Transverse colon (tissue), 4 donors: ENCODE data around the gene ATG2A. TPM values are rescaled to one million over a fixed set of nuclear protein-coding genes. Genes with fewer than 3 reads are reported as not detected.

Source experiments
- DNase-seq: peaks from one replicate; pipeline ENCODE4 v3.0.0-alpha.2; 2019
- H3K27ac ChIP-seq, 4 donors: fragments of 200-600 bp; sonication (generic); 2 replicates each; pipeline ENCODE4 v1.5.1; 2016 to 2018; ENCODE audit warnings: inconsistent platforms in 4 of 4
- H3K27me3 ChIP-seq: fragments of 200-600 bp; sonication (generic); 2 replicates; pipeline ENCODE4 v1.5.1; 2017; ENCODE audit warnings: inconsistent platforms
- H3K36me3 ChIP-seq, 4 donors: fragments of 200-600 bp; sonication (generic); 2 replicates each; pipeline ENCODE4 v1.5.1; 2017 to 2019; ENCODE audit warnings: inconsistent platforms in 4 of 4
- H3K4me1 ChIP-seq, 4 donors: fragments of 200-600 bp; sonication (generic); 2 replicates each; pipeline ENCODE4 v1.5.1; 2017 to 2020; ENCODE audit warnings: inconsistent platforms in 4 of 4
- H3K4me3 ChIP-seq, 4 donors: fragments of 200-600 bp; sonication (generic); 1 replicate in 1 of 4; 2 replicates in 3 of 4; pipeline versions ENCODE4 v1.5.1 to v1.6.1; 2017 to 2019; ENCODE audit warnings: inconsistent platforms in 4 of 4
- H3K9me3 ChIP-seq, 2 donors: fragments of 200-600 bp; sonication (generic); 2 replicates each; pipeline ENCODE4 v1.5.1; 2017 to 2019; ENCODE audit warnings: inconsistent platforms in 2 of 2
- EP300 ChIP-seq: sonication (generic); formaldehyde crosslinking; IDR thresholded peaks from one replicate; pipeline ENCODE4 v1.6.1; 2017; ENCODE audit warnings: antibody characterized with exemption, low read depth
- POLR2A ChIP-seq: fragments of 450-650 bp; IDR thresholded peaks from one replicate; pipeline ENCODE4 v1.6.1; 2016; ENCODE audit warnings: antibody characterized with exemption, mild to moderate bottlenecking, moderate library complexity
- POLR2AphosphoS5 ChIP-seq, 3 donors: sonication (generic); formaldehyde crosslinking; IDR thresholded peaks; one replicate each; pipeline ENCODE4 v1.6.1; 2016; ENCODE audit warnings: antibody characterized with exemption in 3 of 3
- WGBS, 2 donors: methylation state at CpG; one replicate each; pipeline ENCODE4 v1.1.5; 2018; ENCODE audit warnings: low coverage in 1 of 2; 5-methylcytosine and 5-hydroxymethylcytosine counted together
- in situ Hi-C, 4 donors: fragments of 200-750 bp; cut with MboI; loops; one replicate each; pipeline versions ENCODE4 v1.15.0 to v1.15.1; 2017; ENCODE audit warnings: low sequenced_read_pairs in 3 of 4, low pct_ligation_motif_present in 1 of 4, low pct_unique_long_range_greater_than_20kb in 1 of 4
- intact Hi-C: fragments of 100-400 bp; cut with DNase I; formaldehyde crosslinking; loops from one replicate; pipeline ENCODE4 v1.15.1; 2023; ENCODE audit warnings: low total_unique reads
- total RNA-seq, 4 donors: library from RNA; depleted of rRNA; stranded (reverse); fragments of >200 nt; gene quantifications; one replicate each; pipeline ENCODE4 v1.1.0, GENCODE V29; 2016
- TF ChIP-seq, protein P1 (sequence below), 5 experiments: fragments of 200-600 bp in 3 of 5; fragments of 450-650 bp in 2 of 5; sonication (generic) in 3 of 5; IDR thresholded peaks; 1 replicate in 2 of 5; 2 replicates in 3 of 5; pipeline ENCODE4 v1.5.1; 2016 to 2017; ENCODE audit warnings: antibody characterized with exemption in 5 of 5, inconsistent platforms in 3 of 5, mild to moderate bottlenecking in 2 of 5, moderate library complexity in 1 of 5

ATG2A gene
- total RNA-seq, 4 donors from 2014 or later = 30.1 to 82.3 (median 46.4) TPM

DNA sequence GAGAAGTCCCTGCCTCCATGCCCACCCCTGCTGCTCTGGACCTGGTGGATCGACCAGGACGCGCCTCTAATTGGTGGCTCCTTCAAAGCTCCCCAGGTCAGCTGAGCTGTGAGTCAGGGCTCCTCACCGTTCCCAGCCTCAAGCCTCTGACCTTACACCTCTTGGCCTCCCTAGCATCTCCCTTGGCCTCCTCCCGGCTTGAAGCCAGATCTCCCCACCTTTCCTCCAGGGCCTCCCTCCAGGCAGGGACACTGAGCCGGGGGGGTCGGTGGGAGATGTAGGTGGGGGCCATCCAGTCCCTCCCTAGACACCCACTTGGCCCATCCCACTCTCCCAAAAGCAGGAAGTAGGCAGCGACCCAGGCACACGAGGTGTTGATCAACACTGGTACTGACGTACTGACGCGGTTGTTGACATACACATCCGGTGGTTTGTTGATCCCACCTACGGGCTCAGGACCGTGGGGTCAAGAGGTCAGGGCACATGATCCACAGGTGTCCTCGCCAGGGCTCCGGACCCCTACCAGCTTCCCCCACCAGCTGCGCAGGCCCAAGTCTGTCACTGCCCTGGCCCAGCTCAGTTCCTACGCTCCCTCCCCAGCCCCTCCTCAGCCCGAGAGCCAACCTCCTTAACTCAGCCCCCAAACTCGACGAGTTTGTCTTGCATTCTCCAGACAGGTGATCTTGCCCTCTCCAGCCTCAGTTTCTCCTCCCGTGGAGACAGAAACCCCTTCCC is 802 bp downstream of the ATG2A start:
- H3K27ac ChIP-seq = peak overlapping the region; percentile 86 to 93 (median 88)
- TF ChIP-seq EP300 (no peak), POLR2AphosphoS5 (IDR thresholded peaks at IDR 0.05) (peak in 1 of 3 donors; percentile 8)
- in situ Hi-C loops = no loop called here
- no peaks in the 10 kb centered on the region for H3K27me3 ChIP-seq
- H3K4me3 ChIP-seq = peak overlapping the region; percentile 79 to 92 (median 86)
- 9% methylated on average over 23 of the region's 23 CpGs; no CpG with 5 or more reads in 1 of the 2 donors for WGBS, 2 donors
- DNase-seq = peak; percentile 56
- peaks cover 14 to 27% (median 24%) of the 10 kb centered on the region in 4 donors for H3K4me1 ChIP-seq
- peaks cover 0 to 21% (median 8%) of the 10 kb centered on the region in 4 donors for H3K36me3 ChIP-seq
- no peaks in the 10 kb centered on the region for H3K9me3 ChIP-seq
- intact Hi-C loops = no loop called here

DNA sequence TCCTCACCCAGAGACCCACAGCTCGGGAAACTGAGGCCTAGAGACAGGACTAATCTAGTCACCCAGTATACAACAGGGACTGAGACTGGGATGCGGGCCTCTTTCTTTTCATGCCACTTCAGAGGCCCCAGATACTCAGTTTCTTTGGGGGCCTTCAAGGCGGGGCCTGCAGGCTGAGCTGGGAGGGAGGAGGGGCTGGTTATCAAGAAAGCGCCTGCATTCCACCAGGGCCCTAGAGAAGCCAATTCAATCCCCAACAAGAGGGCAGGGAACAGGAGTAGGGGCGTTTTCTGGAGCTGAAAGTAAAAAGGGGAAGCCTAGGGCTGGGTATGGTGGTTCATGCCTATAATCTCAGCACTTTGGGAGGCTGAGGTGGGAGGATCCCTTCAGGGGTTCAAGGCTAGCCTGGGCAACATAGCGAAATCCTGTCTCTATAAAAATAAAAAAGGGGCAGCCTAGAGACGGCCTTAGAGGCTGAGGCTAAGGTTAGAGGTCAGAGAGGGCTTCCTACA is 1.6 kb downstream of the ATG2A start:
- peaks cover 14 to 27% (median 24%) of the 10 kb centered on the region in 4 donors for H3K4me1 ChIP-seq
- H3K36me3 ChIP-seq = peaks cover 0 to 26% (median 12%) of the 10 kb centered on the region in 4 donors
- H3K27ac ChIP-seq = peak overlapping the region in 2 of 4 donors; percentile 88 to 93
- no peaks in the 10 kb centered on the region for H3K9me3 ChIP-seq
- TF ChIP-seq POLR2A (no peak), POLR2AphosphoS5 (IDR thresholded peaks at IDR 0.05) (no peak)
- in situ Hi-C loops (no loop called here), intact Hi-C loops (no loop called here)
- H3K27me3 ChIP-seq = no peaks in the 10 kb centered on the region
- DNase-seq = no peak
- peak overlapping the region in 1 of 4 donors; percentile 92 for H3K4me3 ChIP-seq
- 80% methylated on average over 2 to 7 of the region's 7 CpGs for whole genome bisulfite sequencing, 2 donors

DNA sequence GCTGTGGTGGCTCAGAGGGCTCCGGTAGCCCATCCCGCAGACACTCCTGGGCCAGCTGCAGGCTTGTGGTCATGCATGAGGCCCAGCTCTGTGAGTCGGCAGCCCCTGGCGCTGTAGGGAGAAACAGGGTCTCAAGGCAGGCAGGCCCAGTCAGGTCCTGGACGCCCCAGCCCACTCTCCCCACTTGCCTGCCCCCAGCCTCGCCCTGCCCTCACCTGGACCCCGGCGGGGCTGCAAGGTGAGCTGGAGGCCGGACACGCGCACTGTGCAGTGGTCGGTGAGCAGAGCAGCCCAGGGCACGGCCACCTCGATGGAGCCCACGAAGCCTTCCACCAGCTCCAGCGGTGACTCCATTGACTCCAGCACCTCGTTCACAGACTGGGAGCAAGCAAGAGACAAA is 2.9 kb downstream of the ATG2A start:
- no peak for TF ChIP-seq POLR2A
- in situ Hi-C loops (no loop called here), intact Hi-C loops (no loop called here)
- no peak for DNase-seq
- peaks cover 0 to 37% (median 13%) of the 10 kb centered on the region in 4 donors for H3K36me3 ChIP-seq
- H3K9me3 ChIP-seq = no peaks in the 10 kb centered on the region
- H3K4me3 ChIP-seq = no peak overlapping the region
- no peaks in the 10 kb centered on the region for H3K27me3 ChIP-seq
- peaks cover 14 to 27% (median 24%) of the 10 kb centered on the region in 4 donors for H3K4me1 ChIP-seq
- no peak overlapping the region for H3K27ac ChIP-seq
- 97% methylated on average over 10 of the region's 17 CpGs; no CpG with 5 or more reads in 1 of the 2 donors for WGBS, 2 donors

DNA sequence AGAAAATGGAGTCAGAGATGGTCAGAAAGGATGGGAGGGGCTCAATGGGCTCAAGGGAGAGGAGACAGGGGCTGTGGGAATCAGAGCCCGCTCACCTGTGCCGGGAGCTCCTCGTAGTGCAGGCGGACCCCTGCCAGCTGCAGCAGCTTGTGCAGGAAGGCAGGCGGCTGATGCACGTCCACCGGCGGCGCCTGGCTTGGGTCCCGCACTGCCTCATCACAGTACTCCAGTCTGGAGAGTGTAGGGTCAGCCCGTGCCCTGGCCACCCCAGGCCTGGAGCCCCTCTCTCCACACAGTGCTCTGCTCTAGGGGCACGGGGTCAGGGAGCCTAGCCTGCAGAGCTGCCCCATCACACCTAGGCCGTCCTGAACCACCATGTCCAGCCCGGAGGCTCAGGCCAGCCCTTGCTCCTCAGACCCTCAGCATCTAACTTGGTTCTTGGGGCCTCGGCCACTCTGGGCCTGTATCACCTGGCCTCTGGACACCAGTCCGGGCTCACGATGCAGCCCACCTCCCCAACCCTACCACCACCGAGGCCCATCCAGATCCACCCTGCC is 3.8 kb downstream of the ATG2A start:
- no peak for TF ChIP-seq POLR2AphosphoS5 (IDR thresholded peaks at IDR 0.05)
- TF ChIP-seq, protein P1, sequence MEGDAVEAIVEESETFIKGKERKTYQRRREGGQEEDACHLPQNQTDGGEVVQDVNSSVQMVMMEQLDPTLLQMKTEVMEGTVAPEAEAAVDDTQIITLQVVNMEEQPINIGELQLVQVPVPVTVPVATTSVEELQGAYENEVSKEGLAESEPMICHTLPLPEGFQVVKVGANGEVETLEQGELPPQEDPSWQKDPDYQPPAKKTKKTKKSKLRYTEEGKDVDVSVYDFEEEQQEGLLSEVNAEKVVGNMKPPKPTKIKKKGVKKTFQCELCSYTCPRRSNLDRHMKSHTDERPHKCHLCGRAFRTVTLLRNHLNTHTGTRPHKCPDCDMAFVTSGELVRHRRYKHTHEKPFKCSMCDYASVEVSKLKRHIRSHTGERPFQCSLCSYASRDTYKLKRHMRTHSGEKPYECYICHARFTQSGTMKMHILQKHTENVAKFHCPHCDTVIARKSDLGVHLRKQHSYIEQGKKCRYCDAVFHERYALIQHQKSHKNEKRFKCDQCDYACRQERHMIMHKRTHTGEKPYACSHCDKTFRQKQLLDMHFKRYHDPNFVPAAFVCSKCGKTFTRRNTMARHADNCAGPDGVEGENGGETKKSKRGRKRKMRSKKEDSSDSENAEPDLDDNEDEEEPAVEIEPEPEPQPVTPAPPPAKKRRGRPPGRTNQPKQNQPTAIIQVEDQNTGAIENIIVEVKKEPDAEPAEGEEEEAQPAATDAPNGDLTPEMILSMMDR (IDR thresholded peaks at IDR 0.05) = no peak
- no peak for TF ChIP-seq EP300
- no peak for TF ChIP-seq POLR2A
- Histone ChIP-seq H3K27me3 (no peaks in the 10 kb centered on the region), H3K4me1 (peaks cover 12 to 21% (median 20%) of the 10 kb centered on the region in 4 donors), H3K4me3 (no peak overlapping the region), H3K36me3 (peaks cover 0 to 45% (median 16%) of the 10 kb centered on the region in 4 donors), H3K9me3 (no peaks in the 10 kb centered on the region), H3K27ac (no peak overlapping the region)
- 93% methylated on average over 18 of the region's 18 CpGs; no CpG with 5 or more reads in 1 of the 2 donors for WGBS, 2 donors
- intact Hi-C loops (no loop called here), in situ Hi-C loops (no loop called here)
- DNase-seq = no peak

DNA sequence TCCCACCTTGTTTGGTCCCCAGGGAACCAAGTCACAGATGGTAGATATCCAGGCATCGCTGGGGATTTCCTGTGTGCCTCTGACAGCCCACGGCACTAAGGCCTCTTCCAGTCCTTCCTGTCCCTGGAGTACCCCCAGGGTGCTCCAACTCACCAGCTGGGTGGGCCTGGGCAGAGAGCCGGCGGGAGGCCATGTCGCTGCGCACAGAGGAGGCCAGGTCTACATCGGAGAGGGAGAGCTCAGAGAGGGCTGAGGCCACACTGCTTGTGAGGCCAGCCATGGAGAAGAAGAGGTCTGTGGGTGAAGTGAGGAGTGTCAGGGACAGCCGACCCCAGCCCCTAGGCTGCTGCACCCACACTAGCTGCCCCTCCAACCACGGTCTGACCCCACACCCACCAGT is 5.3 kb downstream of the ATG2A start:
- no peak overlapping the region for H3K4me3 ChIP-seq
- WGBS, 2 donors = 89% methylated on average over 9 of the region's 9 CpGs; no CpG with 5 or more reads in 1 of the 2 donors
- H3K27ac ChIP-seq = no peak overlapping the region
- no peaks in the 10 kb centered on the region for H3K9me3 ChIP-seq
- intact Hi-C loops = no loop called here
- peaks cover 0 to 60% (median 24%) of the 10 kb centered on the region in 4 donors for H3K36me3 ChIP-seq
- H3K27me3 ChIP-seq = no peaks in the 10 kb centered on the region
- in situ Hi-C loops = no loop called here
- TF ChIP-seq, protein P1 (IDR thresholded peaks at IDR 0.05) = no peak
- no peak for TF ChIP-seq POLR2AphosphoS5 (IDR thresholded peaks at IDR 0.05)
- no peak for TF ChIP-seq EP300
- no peak for TF ChIP-seq POLR2A
- peaks cover 9 to 16% (median 13%) of the 10 kb centered on the region in 4 donors for H3K4me1 ChIP-seq
- DNase-seq = no peak
